NOMO-1 treated with dmso at 0.1 percent for 144 hours (cell line): Measurements from ENCODE around the gene N4BP3.
A peak's percentile ranks its signal among the peaks of the same experiment; 100 is the strongest.
"Not testable (repeated sequence)": the region's sequence is repeated elsewhere in the genome, so short reads cannot be mapped to it uniquely, and the experiment has no call there.

ENCODE experiments used
- DNase-seq: peaks from one replicate; lab custom pipeline; 2025; ENCODE audit not compliant: unreplicated experiment; lab: John Stamatoyannopoulos, UW

N4BP3 gene

GRCh38 chr5:178113141-178113787 lies at the start of gene N4BP3:
Gene N4BP3 (plus strand): TSS chr5:178113532. CDS start chr5:178119584, 6,052 bp downstream.
- DNase-seq, result peak; percentile 58

GRCh38 chr5:178067755-178068154 lies 45.6 kb upstream of the N4BP3 start:
- no peak for DNase-seq

DNA sequence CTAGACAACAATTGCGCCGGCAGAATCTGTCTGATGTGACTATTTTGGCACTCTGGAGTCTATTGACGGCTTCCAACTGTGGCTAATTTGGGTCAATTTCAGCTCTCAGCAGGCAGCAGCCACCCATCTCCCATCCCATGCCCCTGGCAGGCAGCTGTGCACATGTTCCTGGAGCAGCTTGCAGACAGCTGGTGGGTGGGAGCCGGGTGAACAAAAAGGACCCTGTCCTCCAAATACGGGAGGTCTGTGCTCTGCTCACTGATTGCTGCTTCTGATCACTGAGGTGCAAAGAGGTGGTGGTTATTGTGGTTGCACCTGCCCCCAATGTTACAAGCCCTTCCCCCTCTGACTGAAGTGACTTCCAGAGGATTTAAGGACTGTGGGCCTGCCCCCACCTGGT lies 45.0 kb upstream of the N4BP3 start:
- DNase-seq, result no peak

- DNase-seq, result no peak
Observed at GRCh38 chr5:178069909-178070308, 43.4 kb upstream of the N4BP3 start.

GRCh38 chr5:178071108-178071507 lies 42.2 kb upstream of the N4BP3 start:
- no peak for DNase-seq

DNA sequence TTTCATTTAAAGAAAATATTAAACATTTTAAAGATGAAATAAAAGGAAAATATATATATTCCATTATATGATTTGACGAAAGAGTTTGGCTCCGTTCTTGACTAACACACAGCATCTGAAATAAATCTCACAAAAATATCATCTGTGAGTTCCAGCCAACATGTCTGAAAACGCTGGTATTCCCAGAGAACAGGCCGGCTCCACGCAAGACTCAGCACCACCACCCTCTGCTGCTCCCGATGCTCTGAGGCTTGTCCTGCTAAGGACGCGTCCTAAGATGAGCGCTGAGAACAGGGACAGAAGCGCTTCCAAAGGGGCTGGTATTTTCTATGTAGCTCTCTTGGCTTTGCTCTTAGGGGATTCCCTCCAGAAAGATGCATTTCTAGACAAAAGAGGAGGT lies 40.6 kb upstream of the N4BP3 start:
- no peak for DNase-seq

GRCh38 chr5:178074266-178074952 lies 38.9 kb upstream of the N4BP3 start:
- no peak for DNase-seq

GRCh38 chr5:178076965-178077364 lies 36.4 kb upstream of the N4BP3 start:
- not testable (repeated sequence) for DNase-seq

- no peak for DNase-seq
Observed at GRCh38 chr5:178077751-178078150, 35.6 kb upstream of the N4BP3 start.

DNA sequence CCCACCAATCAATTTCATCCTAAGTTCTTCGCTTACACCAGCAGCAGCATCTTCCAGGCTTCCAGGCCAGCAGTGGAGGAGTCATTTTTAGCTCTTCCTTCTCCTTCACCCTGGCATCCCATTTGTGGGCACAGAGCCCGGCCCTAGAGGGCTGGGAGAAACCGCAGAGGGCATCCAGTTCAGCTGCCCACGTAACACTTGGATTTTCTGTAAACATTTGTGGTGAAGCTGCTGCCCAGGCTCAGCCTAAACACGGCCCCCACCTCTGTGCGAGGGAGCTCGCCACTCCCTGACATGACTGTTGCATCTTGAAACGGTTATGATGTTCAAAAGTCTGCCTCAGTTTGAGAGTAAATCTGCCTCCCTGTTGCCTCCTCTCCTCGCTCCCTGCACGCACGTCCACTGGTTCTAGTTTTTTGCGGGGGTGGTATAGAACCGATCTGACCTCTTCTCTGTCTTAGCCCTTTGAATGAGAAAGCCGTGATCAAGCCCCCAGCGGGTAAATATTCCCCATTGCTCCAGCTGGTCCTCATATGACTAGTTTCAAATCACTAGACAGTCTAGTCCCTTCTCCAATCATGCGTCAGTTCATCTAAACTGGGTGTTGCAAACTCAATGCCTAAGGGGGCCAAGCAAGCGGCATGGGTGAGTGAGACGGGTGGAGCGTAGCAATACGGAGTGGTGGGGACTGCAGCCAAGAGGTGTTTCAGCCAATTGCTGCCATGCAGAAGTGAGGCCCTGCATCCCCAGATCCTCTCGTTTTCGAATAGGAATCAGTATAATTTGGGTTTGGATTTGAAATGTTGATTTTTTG lies 34.9 kb upstream of the N4BP3 start:
- DNase-seq, result no peak

DNA sequence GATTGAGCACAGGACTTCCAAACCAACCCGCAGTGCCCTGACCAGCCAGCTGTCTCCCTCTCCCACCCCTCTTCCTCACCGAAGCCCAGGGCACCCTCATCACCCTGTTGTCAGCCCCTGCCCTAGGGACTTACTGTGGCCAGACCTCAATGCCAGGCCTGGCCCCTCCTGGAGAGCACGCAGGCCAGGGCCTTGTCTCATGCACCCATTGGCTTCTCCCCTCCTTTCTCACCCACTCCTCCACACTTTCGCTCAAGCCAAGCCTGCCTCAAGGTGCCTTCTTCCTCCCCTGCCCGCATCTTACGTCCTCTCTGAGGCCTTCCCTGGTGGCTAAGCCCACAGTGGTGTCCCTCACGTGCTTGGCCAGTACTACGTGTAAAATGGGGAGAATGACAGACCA lies 33.3 kb upstream of the N4BP3 start:
- no peak for DNase-seq

- no peak for DNase-seq
Observed at GRCh38 chr5:178080618-178081410, 32.5 kb upstream of the N4BP3 start.

DNA sequence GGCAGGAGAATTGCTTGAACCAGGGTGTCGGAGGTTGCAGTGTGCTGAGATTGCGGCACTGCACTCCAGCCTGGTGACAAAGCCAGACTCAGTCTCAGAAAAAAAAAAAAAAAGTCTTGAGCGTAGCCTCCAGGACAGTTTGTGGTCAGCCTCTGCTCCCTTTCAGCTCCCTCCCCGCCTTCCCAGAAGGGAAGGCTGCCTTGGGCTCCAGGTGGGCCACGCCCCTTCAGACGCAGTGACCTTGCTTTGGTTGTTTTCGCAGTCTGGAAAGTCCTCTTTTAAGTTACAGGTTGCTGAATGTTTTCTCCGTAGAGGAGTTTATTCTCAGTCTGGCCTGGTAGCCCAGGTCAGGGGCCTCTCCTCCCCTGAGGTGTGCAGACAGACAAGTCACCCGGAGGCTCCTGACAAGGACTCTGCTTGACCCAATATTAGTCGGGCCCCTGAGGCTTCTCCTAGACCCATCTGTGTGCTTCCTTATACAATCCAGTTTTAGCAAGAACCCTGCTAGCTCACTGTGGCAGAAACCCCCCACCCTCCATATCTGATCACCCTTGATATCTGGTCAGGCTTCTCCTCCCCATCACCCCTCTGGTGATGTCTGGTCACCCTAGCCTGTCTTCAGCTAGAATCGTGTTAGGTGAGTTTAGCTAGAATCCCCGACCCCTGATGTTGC lies 31.6 kb upstream of the N4BP3 start:
- DNase-seq, result no peak

GRCh38 chr5:178083922-178084321 lies 29.4 kb upstream of the N4BP3 start:
- no peak for DNase-seq

GRCh38 chr5:178085316-178085715 lies 28.0 kb upstream of the N4BP3 start:
- no peak for DNase-seq

DNA sequence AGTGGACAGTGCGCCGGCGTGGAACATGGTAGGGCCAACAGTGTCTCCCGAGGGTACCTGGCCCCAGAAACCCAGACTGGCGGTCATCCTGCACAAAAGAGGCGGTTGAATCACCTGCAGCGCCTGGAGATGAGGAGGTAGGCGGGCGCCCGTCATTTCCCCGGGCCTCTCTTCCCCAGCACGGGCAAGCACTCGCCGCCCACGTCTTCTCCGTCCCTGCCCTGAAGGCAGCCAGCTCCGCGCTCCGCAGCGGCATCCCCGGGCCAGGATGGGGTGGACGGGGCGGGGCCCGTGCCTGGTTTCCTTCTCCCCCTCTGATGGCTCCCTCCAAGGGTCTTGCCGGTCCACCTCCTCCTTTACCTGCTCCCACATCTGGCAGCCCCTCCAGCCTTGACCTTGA lies 27.1 kb upstream of the N4BP3 start:
- no peak for DNase-seq

DNA sequence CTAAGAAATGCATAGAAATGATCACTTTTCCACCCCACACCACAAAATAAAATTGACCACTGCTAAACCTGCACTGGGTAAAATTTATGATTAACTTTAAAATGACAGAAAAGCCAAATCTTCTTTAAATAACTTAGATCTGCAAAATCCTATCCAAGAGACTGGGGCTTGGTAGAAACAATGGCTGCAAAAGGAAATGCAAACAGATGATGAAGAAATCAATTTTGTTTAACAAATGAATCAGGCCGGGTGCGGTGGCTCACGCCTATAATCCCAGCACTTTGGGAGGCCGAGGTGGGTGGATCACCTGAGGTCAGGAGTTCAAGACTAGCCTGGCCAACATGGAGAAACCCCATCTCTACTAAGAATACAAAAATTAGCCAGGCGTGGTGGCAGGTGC lies 26.1 kb upstream of the N4BP3 start:
- not testable (repeated sequence) for DNase-seq

GRCh38 chr5:178090856-178091255 lies 22.5 kb upstream of the N4BP3 start:
- DNase-seq, result no peak

- no peak for DNase-seq
Observed at GRCh38 chr5:178093134-178093533, 20.2 kb upstream of the N4BP3 start.

GRCh38 chr5:178094345-178094744 lies 19.0 kb upstream of the N4BP3 start:
- no peak for DNase-seq

DNA sequence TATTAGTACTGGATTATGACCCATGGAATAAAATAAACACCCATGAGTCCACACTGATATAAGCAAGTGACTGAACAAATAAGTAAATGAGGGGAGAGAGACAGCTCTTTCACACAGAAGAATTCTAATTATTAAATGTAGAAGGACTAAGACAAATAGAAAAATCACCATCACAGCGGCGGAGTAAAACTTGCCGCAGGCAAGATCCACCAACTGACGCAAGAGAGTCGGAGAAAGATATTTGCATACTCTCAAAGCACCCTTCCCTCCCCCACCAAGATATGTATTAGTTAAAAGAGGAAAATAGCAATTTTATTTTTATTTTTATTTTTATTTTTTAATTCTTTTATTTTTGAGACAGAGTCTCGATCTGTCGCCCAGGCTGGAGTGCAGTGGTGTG lies 14.6 kb upstream of the N4BP3 start:
- no peak for DNase-seq
